Stimulated activated naive CD8-positive, alpha-beta T cell treated with anti-CD3 and anti-CD28 coated beads, Interleukin-15, amount 100 ng/mL, for 72 hours (primary cell): ENCODE measurements around the gene PCDHGA7.
"Not testable (repeated sequence)": the region's sequence is repeated elsewhere in the genome, so short reads cannot be mapped to it uniquely, and the experiment has no call there.

Experiments
- ATAC-seq: fragments of 150-1000 bp; cut with Tn5 transposase; 2 replicates; pipeline ENCODE4 v1.10.0; 2021; ENCODE audit warnings: mild to moderate bottlenecking, moderate library complexity
- DNase-seq, 2 donors: peaks; one replicate each; pipeline ENCODE4 v3.0.0; 2021 to 2022
- H3K27ac Mint-ChIP-seq, 2 donors: one replicate each; pipeline ENCODE4 v1.8.0; 2022; ENCODE audit warnings: mild to moderate bottlenecking in 2 of 2, mixed read lengths in 2 of 2, moderate library complexity in 2 of 2
- H3K27me3 Mint-ChIP-seq: one replicate; pipeline ENCODE4 v1.8.0; 2022; ENCODE audit warnings: mixed read lengths
- H3K4me1 Mint-ChIP-seq: one replicate; pipeline ENCODE4 v1.8.0; 2022; ENCODE audit warnings: mild to moderate bottlenecking, mixed read lengths
- H3K4me3 Mint-ChIP-seq, 2 donors: one replicate each; pipeline ENCODE4 v1.8.0; 2022; ENCODE audit warnings: mild to moderate bottlenecking in 2 of 2, mixed read lengths in 2 of 2, moderate library complexity in 1 of 2
- H3K9me3 Mint-ChIP-seq, 2 donors: one replicate each; pipeline ENCODE4 v1.8.0; 2022; ENCODE audit warnings: mixed read lengths in 2 of 2

The PCDHGA7 gene

GRCh38 chr5:141427783-141428426 lies 45.4 kb downstream of the PCDHGA7 start:
- Mint-ChIP-seq H3K4me3 (no peak overlapping the region), H3K4me1 (peaks cover 20% of the 10 kb centered on the region), H3K9me3 (peaks cover 18 to 38% of the 10 kb centered on the region in 2 donors), H3K27ac (peak overlapping the region in 1 of 2 donors; percentile 15), H3K27me3 (peaks cover 88% of the 10 kb centered on the region)
- DNase-seq: no peak
- no peak for ATAC-seq

GRCh38 chr5:141430332-141431113 lies 48.0 kb downstream of the PCDHGA7 start, which contains the start of gene PCDHGA12:
PCDHGA12 (plus strand) TSS chr5:141430507; CDS start chr5:141430760, 253 bp downstream.
- ATAC-seq (peak; percentile 83), DNase-seq (peak in 1 of 2 donors; percentile 46)
- Mint-ChIP-seq H3K27ac (peak within 1 kb of the TSS; percentile 72 to 76), H3K9me3 (peaks cover 18 to 49% of the 10 kb centered on the region in 2 donors), H3K27me3 (peaks cover 77% of the 10 kb centered on the region), H3K4me3 (peak within 1 kb of the TSS; percentile 81 to 84), H3K4me1 (peaks cover 20% of the 10 kb centered on the region)

DNA sequence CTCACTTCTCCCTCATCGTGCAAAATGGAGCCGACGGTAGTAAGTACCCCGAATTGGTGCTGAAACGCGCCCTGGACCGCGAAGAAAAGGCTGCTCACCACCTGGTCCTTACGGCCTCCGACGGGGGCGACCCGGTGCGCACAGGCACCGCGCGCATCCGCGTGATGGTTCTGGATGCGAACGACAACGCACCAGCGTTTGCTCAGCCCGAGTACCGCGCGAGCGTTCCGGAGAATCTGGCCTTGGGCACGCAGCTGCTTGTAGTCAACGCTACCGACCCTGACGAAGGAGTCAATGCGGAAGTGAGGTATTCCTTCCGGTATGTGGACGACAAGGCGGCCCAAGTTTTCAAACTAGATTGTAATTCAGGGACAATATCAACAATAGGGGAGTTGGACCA lies 48.7 kb downstream of the PCDHGA7 start:
- Mint-ChIP-seq H3K27me3 (peaks cover 69% of the 10 kb centered on the region), H3K4me1 (peaks cover 20% of the 10 kb centered on the region), H3K27ac (peak overlapping the region in 1 of 2 donors; percentile 12), H3K4me3 (peak overlapping the region; percentile 81 to 84), H3K9me3 (peaks cover 18 to 49% of the 10 kb centered on the region in 2 donors)
- peak in 1 of 2 donors; percentile 40 for DNase-seq
- ATAC-seq: peak; percentile 53

DNA sequence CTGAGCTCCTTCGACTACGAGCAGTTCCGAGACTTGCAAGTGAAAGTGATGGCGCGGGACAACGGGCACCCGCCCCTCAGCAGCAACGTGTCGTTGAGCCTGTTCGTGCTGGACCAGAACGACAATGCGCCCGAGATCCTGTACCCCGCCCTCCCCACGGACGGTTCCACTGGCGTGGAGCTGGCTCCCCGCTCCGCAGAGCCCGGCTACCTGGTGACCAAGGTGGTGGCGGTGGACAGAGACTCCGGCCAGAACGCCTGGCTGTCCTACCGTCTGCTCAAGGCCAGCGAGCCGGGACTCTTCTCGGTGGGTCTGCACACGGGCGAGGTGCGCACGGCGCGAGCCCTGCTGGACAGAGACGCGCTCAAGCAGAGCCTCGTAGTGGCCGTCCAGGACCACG lies 49.8 kb downstream of the PCDHGA7 start:
- H3K4me3 Mint-ChIP-seq: peak overlapping the region; percentile 81 to 84
- ATAC-seq, H3K27ac Mint-ChIP-seq, DNase-seq: not testable (repeated sequence)
- H3K4me1 Mint-ChIP-seq: peaks cover 20% of the 10 kb centered on the region
- H3K27me3 Mint-ChIP-seq: peaks cover 59% of the 10 kb centered on the region
- H3K9me3 Mint-ChIP-seq: peaks cover 18 to 49% of the 10 kb centered on the region in 2 donors

DNA sequence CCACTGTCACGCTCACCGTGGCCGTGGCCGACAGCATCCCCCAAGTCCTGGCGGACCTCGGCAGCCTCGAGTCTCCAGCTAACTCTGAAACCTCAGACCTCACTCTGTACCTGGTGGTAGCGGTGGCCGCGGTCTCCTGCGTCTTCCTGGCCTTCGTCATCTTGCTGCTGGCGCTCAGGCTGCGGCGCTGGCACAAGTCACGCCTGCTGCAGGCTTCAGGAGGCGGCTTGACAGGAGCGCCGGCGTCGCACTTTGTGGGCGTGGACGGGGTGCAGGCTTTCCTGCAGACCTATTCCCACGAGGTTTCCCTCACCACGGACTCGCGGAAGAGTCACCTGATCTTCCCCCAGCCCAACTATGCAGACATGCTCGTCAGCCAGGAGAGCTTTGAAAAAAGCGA lies 50.2 kb downstream of the PCDHGA7 start:
- Mint-ChIP-seq H3K27ac (peak overlapping the region in 1 of 2 donors; percentile 55), H3K4me1 (peaks cover 20% of the 10 kb centered on the region), H3K9me3 (peaks cover 18 to 47% of the 10 kb centered on the region in 2 donors), H3K27me3 (peaks cover 55% of the 10 kb centered on the region)
- not testable (repeated sequence) for ATAC-seq, DNase-seq, H3K4me3 Mint-ChIP-seq

- DNase-seq (no peak), ATAC-seq (no peak)
- H3K4me1 Mint-ChIP-seq: peaks cover 20% of the 10 kb centered on the region
- H3K4me3 Mint-ChIP-seq: no peak overlapping the region
- no peak overlapping the region for H3K27ac Mint-ChIP-seq
- H3K9me3 Mint-ChIP-seq: peaks cover 14 to 38% of the 10 kb centered on the region in 2 donors
- peaks cover 43% of the 10 kb centered on the region for H3K27me3 Mint-ChIP-seq
Measured at GRCh38 chr5:141434006-141434405, 51.5 kb downstream of the PCDHGA7 start.
